Loucy (cell line): Measurements from ENCODE around the gene FAM25A.
"Not testable (repeated sequence)": the region's sequence is repeated elsewhere in the genome, so short reads cannot be mapped to it uniquely, and the experiment has no call there.

Experiments used
- CTCF ChIP-seq: fragments of 200-600 bp; sonication (generic); conservative IDR thresholded peaks from 2 replicates; pipeline ENCODE4 v1.5.1; 2014; ENCODE audit warnings: mild to moderate bottlenecking, antibody characterized with exemption, low read length
- EZH2phosphoT487 ChIP-seq: fragments of 200-600 bp; IDR thresholded peaks from 2 replicates; pipeline ENCODE4 v1.6.1; 2018; ENCODE audit warnings: antibody characterized with exemption, mild to moderate bottlenecking, moderate library complexity, borderline replicate concordance

GRCh38 chr10:87030419-87030818, 10.3 kb downstream of the FAM25A start:
- TF ChIP-seq CTCF, EZH2phosphoT487: not testable (repeated sequence)
